Loucy (cell line): ENCODE results near the gene FLT4.

ENCODE experiments used
- H2AFZ ChIP-seq: fragments of 200-600 bp; sonication (generic); 2 replicates; pipeline ENCODE4 v1.6.0; 2016; ENCODE audit warnings: antibody characterized with exemption, mild to moderate bottlenecking, low read length, moderate library complexity
- H3F3A ChIP-seq: fragments of 200-600 bp; 2 replicates; pipeline ENCODE4 v1.6.0; 2016; ENCODE audit warnings: antibody characterized with exemption, low read depth, mild to moderate bottlenecking
- H3K27me3 ChIP-seq: fragments of 200-600 bp; sonication (generic); 2 replicates; pipeline ENCODE4 v1.6.1; 2014; ENCODE audit warnings: low read length, mild to moderate bottlenecking; ENCODE audit not compliant: insufficient read depth, poor library complexity, severe bottlenecking
- H3K36me3 ChIP-seq: fragments of 200-600 bp; sonication (generic); 2 replicates; pipeline ENCODE4 v1.6.1; 2016; ENCODE audit warnings: low read length; ENCODE audit not compliant: insufficient read depth
- H3K4me1 ChIP-seq: fragments of 200-600 bp; sonication (generic); 2 replicates; pipeline ENCODE4 v1.5.1; 2014; ENCODE audit warnings: low read length, mild to moderate bottlenecking; ENCODE audit not compliant: insufficient read depth, poor library complexity, severe bottlenecking
- H3K4me2 ChIP-seq: fragments of 200-600 bp; sonication (generic); 2 replicates; pipeline ENCODE4 v1.6.0; 2014; ENCODE audit warnings: antibody characterized with exemption, low read length, low read depth, mild to moderate bottlenecking; ENCODE audit not compliant: poor library complexity, severe bottlenecking
- H3K4me3 ChIP-seq: fragments of 200-600 bp; sonication (generic); 2 replicates; pipeline ENCODE4 v1.5.1; 2014; ENCODE audit warnings: low read length, mild to moderate bottlenecking, mixed read lengths; ENCODE audit not compliant: poor library complexity, severe bottlenecking
- H3K79me2 ChIP-seq: fragments of 200-600 bp; sonication (generic); 2 replicates; pipeline ENCODE4 v1.6.1; 2014; ENCODE audit warnings: low read length; ENCODE audit not compliant: insufficient read depth
- H3K9ac ChIP-seq: fragments of 200-600 bp; sonication (generic); 2 replicates; pipeline ENCODE4 v1.6.0; 2014; ENCODE audit warnings: mild to moderate bottlenecking, low read depth, low read length, moderate library complexity; ENCODE audit not compliant: poor library complexity, severe bottlenecking
- H3K9me2 ChIP-seq: fragments of 200-600 bp; sonication (generic); replicated peaks from 2 replicates; pipeline ENCODE4 v1.6.1; 2016; ENCODE audit warnings: low read depth, low read length, mixed read lengths
- H3K9me3 ChIP-seq: fragments of 200-600 bp; sonication (generic); 2 replicates; pipeline ENCODE4 v1.6.1; 2014; ENCODE audit warnings: mild to moderate bottlenecking, antibody characterized with exemption, low read length, low read depth; ENCODE audit not compliant: insufficient read depth
- H4K20me1 ChIP-seq: fragments of 200-600 bp; sonication (generic); 2 replicates; pipeline ENCODE4 v1.6.0; 2014; ENCODE audit warnings: antibody characterized with exemption, low read length, mild to moderate bottlenecking; ENCODE audit not compliant: insufficient read depth, poor library complexity, severe bottlenecking
- EZH2phosphoT487 ChIP-seq: fragments of 200-600 bp; IDR thresholded peaks from 2 replicates; pipeline ENCODE4 v1.6.1; 2018; ENCODE audit warnings: antibody characterized with exemption, mild to moderate bottlenecking, moderate library complexity, borderline replicate concordance
- TF ChIP-seq, protein P1 (sequence below): fragments of 200-600 bp; sonication (generic); conservative IDR thresholded peaks from 2 replicates; pipeline ENCODE4 v1.5.1; 2014; ENCODE audit warnings: mild to moderate bottlenecking, antibody characterized with exemption, low read length

FLT4 gene

DNA sequence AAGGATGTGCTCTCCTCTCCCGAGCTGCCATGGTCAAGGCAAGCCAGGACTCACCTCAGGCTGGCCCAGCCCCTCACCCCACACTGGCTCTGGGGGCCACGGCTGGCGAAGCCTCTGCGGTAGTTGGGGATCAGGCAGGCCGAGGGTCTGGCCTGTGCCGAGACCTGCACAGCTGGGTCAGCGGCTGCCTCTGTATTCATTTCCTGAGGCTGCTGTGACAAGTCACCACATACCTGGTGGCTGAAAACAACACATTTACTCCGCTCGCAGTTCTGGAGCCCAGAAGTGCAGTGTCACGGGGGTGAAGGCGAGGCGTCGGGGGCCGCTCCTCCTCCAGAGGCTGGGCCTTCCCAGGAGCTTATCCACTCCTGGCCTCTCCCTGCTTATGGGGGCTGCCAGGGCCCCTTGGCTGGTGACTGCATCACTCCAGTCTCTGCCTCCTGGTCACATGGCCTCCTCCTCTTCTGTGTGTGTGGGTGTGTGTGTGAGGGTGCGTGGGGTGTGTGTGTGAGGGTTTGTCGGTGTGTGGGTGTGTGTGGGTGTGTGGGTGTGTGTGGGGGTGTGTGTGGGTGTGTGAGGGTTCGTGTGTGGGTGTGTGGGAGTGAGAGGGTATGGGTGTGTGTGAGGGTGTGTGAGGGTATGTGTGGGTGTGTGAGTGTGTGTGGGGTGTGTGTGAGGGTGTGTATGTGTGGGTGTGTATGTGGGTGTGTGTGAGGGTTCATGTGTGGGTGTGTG is 54.9 kb downstream of the FLT4 start:
- no peaks in the 10 kb centered on the region for H3K36me3 ChIP-seq
- no peak for TF ChIP-seq EZH2phosphoT487
- TF ChIP-seq, protein P1, sequence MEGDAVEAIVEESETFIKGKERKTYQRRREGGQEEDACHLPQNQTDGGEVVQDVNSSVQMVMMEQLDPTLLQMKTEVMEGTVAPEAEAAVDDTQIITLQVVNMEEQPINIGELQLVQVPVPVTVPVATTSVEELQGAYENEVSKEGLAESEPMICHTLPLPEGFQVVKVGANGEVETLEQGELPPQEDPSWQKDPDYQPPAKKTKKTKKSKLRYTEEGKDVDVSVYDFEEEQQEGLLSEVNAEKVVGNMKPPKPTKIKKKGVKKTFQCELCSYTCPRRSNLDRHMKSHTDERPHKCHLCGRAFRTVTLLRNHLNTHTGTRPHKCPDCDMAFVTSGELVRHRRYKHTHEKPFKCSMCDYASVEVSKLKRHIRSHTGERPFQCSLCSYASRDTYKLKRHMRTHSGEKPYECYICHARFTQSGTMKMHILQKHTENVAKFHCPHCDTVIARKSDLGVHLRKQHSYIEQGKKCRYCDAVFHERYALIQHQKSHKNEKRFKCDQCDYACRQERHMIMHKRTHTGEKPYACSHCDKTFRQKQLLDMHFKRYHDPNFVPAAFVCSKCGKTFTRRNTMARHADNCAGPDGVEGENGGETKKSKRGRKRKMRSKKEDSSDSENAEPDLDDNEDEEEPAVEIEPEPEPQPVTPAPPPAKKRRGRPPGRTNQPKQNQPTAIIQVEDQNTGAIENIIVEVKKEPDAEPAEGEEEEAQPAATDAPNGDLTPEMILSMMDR: no peak
- H3K9me2 ChIP-seq: no peaks in the 10 kb centered on the region
- H3K4me1 ChIP-seq: no peaks in the 10 kb centered on the region
- H3K9ac ChIP-seq: no peak overlapping the region
- H3K4me3 ChIP-seq: no peak overlapping the region
- no peaks in the 10 kb centered on the region for H3K9me3 ChIP-seq
- no peaks in the 10 kb centered on the region for H3F3A ChIP-seq
- H4K20me1 ChIP-seq: no peaks in the 10 kb centered on the region
- no peak overlapping the region for H2AFZ ChIP-seq
- H3K27me3 ChIP-seq: no peaks in the 10 kb centered on the region
- H3K4me2 ChIP-seq: no peak overlapping the region
- no peaks in the 10 kb centered on the region for H3K79me2 ChIP-seq

DNA sequence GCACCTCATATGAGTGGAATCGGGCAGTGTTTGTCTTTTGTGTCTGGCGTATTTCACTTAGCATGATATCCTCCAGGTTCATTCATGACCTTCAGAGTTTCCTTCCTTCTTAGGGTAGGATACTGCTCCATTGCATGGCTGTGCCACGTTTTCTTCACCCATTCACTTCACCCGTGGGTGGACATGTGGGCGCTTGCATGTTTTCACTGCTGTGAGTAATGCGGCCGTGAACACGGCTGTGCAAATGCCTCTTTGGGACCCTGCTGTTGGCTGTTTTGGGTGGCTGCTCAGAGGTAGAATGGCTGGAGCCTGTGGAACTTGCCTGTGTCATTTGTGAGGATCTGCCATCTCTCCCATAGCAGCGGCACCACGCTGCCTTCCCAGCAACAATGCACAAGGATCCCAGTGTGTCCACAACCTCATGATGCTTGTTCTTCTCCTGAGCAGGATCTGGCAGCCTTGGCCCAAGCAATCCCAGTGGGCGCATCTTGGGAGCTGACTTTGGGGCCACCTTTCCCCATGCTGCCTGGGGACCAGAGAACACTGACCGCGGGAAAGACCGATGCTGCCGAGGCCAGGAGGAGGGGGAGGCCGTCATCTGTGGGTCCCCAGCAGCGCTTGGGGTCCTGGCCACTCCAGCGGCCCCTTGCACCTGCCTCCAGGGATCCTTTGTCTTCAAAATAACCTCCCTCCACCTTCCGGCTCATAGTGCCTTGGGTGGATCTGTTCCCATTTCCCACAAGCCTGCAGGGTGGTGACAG is 55.8 kb downstream of the FLT4 start:
- Histone ChIP-seq H3K27me3 (no peaks in the 10 kb centered on the region), H3K4me1 (no peaks in the 10 kb centered on the region)
- no peak for TF ChIP-seq EZH2phosphoT487
- TF ChIP-seq, protein P1: no peak

DNA sequence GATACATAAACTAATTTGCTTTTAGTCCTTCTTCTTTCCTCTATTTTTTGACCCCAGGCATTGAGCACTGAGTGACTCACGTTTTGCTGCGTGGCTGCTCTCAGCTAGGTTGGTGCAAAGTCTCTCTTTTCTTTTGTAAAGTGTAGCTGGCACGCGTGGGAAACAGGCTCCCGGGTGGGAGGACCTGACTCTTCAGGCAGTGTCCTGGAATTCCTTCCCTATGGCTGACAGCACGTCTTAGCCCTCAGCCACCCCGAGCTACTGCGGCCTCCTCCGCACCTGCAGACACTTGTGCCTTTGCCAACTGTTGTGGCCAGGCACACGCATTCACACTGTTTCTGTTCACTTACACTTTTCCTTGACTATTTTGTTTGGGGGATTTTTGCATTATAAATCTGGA is 57.2 kb downstream of the FLT4 start:
- H3K27me3 ChIP-seq: no peaks in the 10 kb centered on the region
- H3K79me2 ChIP-seq: no peaks in the 10 kb centered on the region
- H3K9ac ChIP-seq: no peak overlapping the region
- TF ChIP-seq, protein P1: no peak
- no peak overlapping the region for H3K4me2 ChIP-seq
- no peaks in the 10 kb centered on the region for H3K36me3 ChIP-seq
- H3K4me3 ChIP-seq: no peak overlapping the region
- no peaks in the 10 kb centered on the region for H3K4me1 ChIP-seq
- H3F3A ChIP-seq: no peaks in the 10 kb centered on the region
- H3K9me2 ChIP-seq: no peaks in the 10 kb centered on the region
- H3K9me3 ChIP-seq: no peaks in the 10 kb centered on the region
- H4K20me1 ChIP-seq: no peaks in the 10 kb centered on the region
- no peak overlapping the region for H2AFZ ChIP-seq

More for the DNA sequence above, 55.8 kb downstream of the FLT4 start:
- Histone ChIP-seq H3K9me2 (no peaks in the 10 kb centered on the region), H2AFZ (no peak overlapping the region), H3K9me3 (no peaks in the 10 kb centered on the region), H4K20me1 (no peaks in the 10 kb centered on the region), H3K4me3 (no peak overlapping the region), H3F3A (no peaks in the 10 kb centered on the region), H3K79me2 (no peaks in the 10 kb centered on the region), H3K4me2 (no peak overlapping the region), H3K9ac (no peak overlapping the region), H3K36me3 (no peaks in the 10 kb centered on the region)
